H9 (cell line): Measurements from ENCODE around the gene SP140. TPM values are rescaled to one million over a fixed set of nuclear protein-coding genes. Genes with fewer than 3 reads are reported as not detected.

ENCODE experiments used
- DNase-seq: peaks from one replicate; pipeline ENCODE4 v3.0.0-alpha.2; 2017
- H2AFZ ChIP-seq: one replicate; pipeline ENCODE4 v1.6.1; 2013; ENCODE audit warnings: mild to moderate bottlenecking, low read length, control low read depth, moderate library complexity
- H2AK5ac ChIP-seq: 2 replicates; pipeline ENCODE4 v1.6.1; 2013; ENCODE audit warnings: low read length, control low read depth, mixed read lengths; ENCODE audit not compliant: insufficient read length
- H2BK120ac ChIP-seq: one replicate; pipeline ENCODE4 v1.6.1; 2013; ENCODE audit warnings: low read depth, mild to moderate bottlenecking, low read length, control low read depth, inconsistent platforms; ENCODE audit not compliant: poor library complexity, severe bottlenecking
- H2BK12ac ChIP-seq: 2 replicates; pipeline ENCODE4 v1.6.1; 2013; ENCODE audit warnings: low read length, control low read depth, mixed read lengths, low read depth; ENCODE audit not compliant: insufficient read length
- H2BK15ac ChIP-seq: 2 replicates; pipeline ENCODE4 v1.6.1; 2013; ENCODE audit warnings: low read depth, low read length, control low read depth
- H2BK20ac ChIP-seq: one replicate; pipeline ENCODE4 v1.6.1; 2013; ENCODE audit warnings: low read depth, mild to moderate bottlenecking, low read length, control low read depth, inconsistent platforms; ENCODE audit not compliant: poor library complexity, severe bottlenecking
- H2BK5ac ChIP-seq: 2 replicates; pipeline ENCODE4 v1.6.1; 2013; ENCODE audit warnings: low read length, control low read depth, mixed read lengths; ENCODE audit not compliant: insufficient read length
- H3K14ac ChIP-seq: 2 replicates; pipeline ENCODE4 v1.6.1; 2013; ENCODE audit warnings: low read length, control low read depth; ENCODE audit not compliant: insufficient read depth
- H3K18ac ChIP-seq: 2 replicates; pipeline ENCODE4 v1.6.1; 2013; ENCODE audit warnings: low read depth, mild to moderate bottlenecking, mixed read lengths, low read length, control low read depth; ENCODE audit not compliant: insufficient read length
- H3K23ac ChIP-seq: 2 replicates; pipeline ENCODE4 v1.6.1; 2013; ENCODE audit warnings: low read length, control low read depth, mixed read lengths, low read depth; ENCODE audit not compliant: insufficient read length
- H3K23me2 ChIP-seq: 2 replicates; pipeline ENCODE4 v1.6.1; 2013; ENCODE audit warnings: low read depth, mild to moderate bottlenecking, mixed read lengths, low read length, control low read depth; ENCODE audit not compliant: insufficient read length, poor library complexity, severe bottlenecking
- H3K27ac ChIP-seq: 2 replicates; pipeline ENCODE4 v1.5.1; 2013; ENCODE audit warnings: low read length, control low read depth, mixed read lengths, low read depth; ENCODE audit not compliant: insufficient read length
- H3K27me3 ChIP-seq: 2 replicates; pipeline ENCODE4 v1.6.1; 2013; ENCODE audit warnings: low read length, control low read depth, inconsistent platforms; ENCODE audit not compliant: insufficient read depth
- H3K4ac ChIP-seq: 2 replicates; pipeline ENCODE4 v1.6.1; 2013; ENCODE audit warnings: low read depth, mild to moderate bottlenecking, control low read depth, inconsistent platforms, low read length, moderate library complexity
- H3K4me1 ChIP-seq: 2 replicates; pipeline ENCODE4 v1.6.1; 2013; ENCODE audit warnings: low read length, control low read depth, inconsistent platforms; ENCODE audit not compliant: insufficient read depth
- H3K4me2 ChIP-seq: 2 replicates; pipeline ENCODE4 v1.6.1; 2013; ENCODE audit warnings: low read length, control low read depth, mixed read lengths; ENCODE audit not compliant: insufficient read length, insufficient read depth
- H3K56ac ChIP-seq: 2 replicates; pipeline ENCODE4 v1.6.1; 2013; ENCODE audit warnings: low read depth, mild to moderate bottlenecking, mixed read lengths, low read length, control low read depth; ENCODE audit not compliant: insufficient read length
- H3K79me1 ChIP-seq: 2 replicates; pipeline ENCODE4 v1.6.1; 2013; ENCODE audit warnings: low read depth, mild to moderate bottlenecking, moderate library complexity, low read length, control low read depth, inconsistent platforms; ENCODE audit not compliant: insufficient read depth, poor library complexity, severe bottlenecking
- H3K79me2 ChIP-seq: 2 replicates; pipeline ENCODE4 v1.6.1; 2013; ENCODE audit warnings: low read length, control low read depth, inconsistent platforms; ENCODE audit not compliant: insufficient read depth
- H3K9ac ChIP-seq: 2 replicates; pipeline ENCODE4 v1.6.1; 2013; ENCODE audit warnings: low read length, control low read depth, mixed read lengths; ENCODE audit not compliant: insufficient read length; ENCODE audit errors: extremely low read depth
- H3K9me3 ChIP-seq: one replicate; pipeline ENCODE4 v1.6.1; 2013; ENCODE audit warnings: low read depth, low read length, inconsistent platforms; ENCODE audit not compliant: control insufficient read depth
- H3T11ph ChIP-seq: one replicate; pipeline ENCODE4 v1.6.1; 2013; ENCODE audit warnings: mild to moderate bottlenecking, low read length, control low read depth, inconsistent platforms
- H4K20me1 ChIP-seq: one replicate; pipeline ENCODE4 v1.6.1; 2013; ENCODE audit not compliant: control insufficient read depth, insufficient read length, insufficient read depth
- H4K5ac ChIP-seq: 2 replicates; pipeline ENCODE4 v1.6.1; 2013; ENCODE audit warnings: low read depth, mild to moderate bottlenecking, mixed read lengths, low read length, control low read depth; ENCODE audit not compliant: insufficient read length
- H4K8ac ChIP-seq: replicated peaks from 2 replicates; pipeline ENCODE4 v1.6.1; 2013; ENCODE audit warnings: low read length, control low read depth, mixed read lengths, low read depth; ENCODE audit not compliant: insufficient read length
- H4K91ac ChIP-seq: 2 replicates; pipeline ENCODE4 v1.6.1; 2013; ENCODE audit warnings: low read depth, mild to moderate bottlenecking, moderate library complexity, mixed read lengths, low read length, control low read depth; ENCODE audit not compliant: insufficient read length
- H3K27ac Mint-ChIP-seq, 3 experiments: 2 replicates in 2 of 3; 3 replicates in 1 of 3; pipeline ENCODE4 v1.8.0; 2020 to 2021; ENCODE audit warnings: mixed read lengths in 3 of 3, mild to moderate bottlenecking in 1 of 3, moderate library complexity in 1 of 3
- H3K27me3 Mint-ChIP-seq: 2 replicates; pipeline ENCODE4 v1.8.0; 2021; ENCODE audit warnings: low read depth, mild to moderate bottlenecking, moderate library complexity, mixed read lengths
- H3K36me3 Mint-ChIP-seq, 3 experiments: 2 replicates in 2 of 3; 3 replicates in 1 of 3; pipeline ENCODE4 v1.8.0; 2020 to 2021; ENCODE audit warnings: low read depth in 3 of 3, mixed read lengths in 3 of 3; ENCODE audit not compliant: insufficient read depth in 1 of 3
- H3K4me1 Mint-ChIP-seq, 2 experiments: 2 replicates each; pipeline ENCODE4 v1.8.0; 2020; ENCODE audit warnings: mixed read lengths in 2 of 2
- H3K4me3 Mint-ChIP-seq, 2 experiments: 2 replicates in 1 of 2; 3 replicates in 1 of 2; pipeline ENCODE4 v1.8.0; 2020 to 2021; ENCODE audit warnings: mild to moderate bottlenecking in 2 of 2, mixed read lengths in 2 of 2, moderate library complexity in 1 of 2
- H3K9me3 Mint-ChIP-seq, 2 experiments: 2 replicates in 1 of 2; 3 replicates in 1 of 2; pipeline ENCODE4 v1.8.0; 2020; ENCODE audit warnings: mild to moderate bottlenecking in 2 of 2, mixed read lengths in 2 of 2, moderate library complexity in 1 of 2
- CTCF ChIP-seq: fragments of 200-600 bp; sonication (generic); conservative IDR thresholded peaks from 3 replicates; pipeline ENCODE4 v1.8.0; 2021; ENCODE audit warnings: antibody characterized with exemption, mild to moderate bottlenecking
- WGBS: extraction: QIAGEN DNeasy Blood & Tissue Kit; methylation state at CpG from one replicate; pipeline ENCODE4 v1.1.7; 2013; ENCODE audit warnings: missing lambda C conversion rate, low lambda C conversion rate, mixed read lengths; ENCODE audit not compliant: insufficient read length; ENCODE audit errors: extremely low coverage; 5-methylcytosine and 5-hydroxymethylcytosine counted together
- total RNA-seq: library from RNA; stranded (reverse); gene quantifications from 2 replicates; pipeline ENCODE4 v1.2.1, GENCODE V29; 2021

Gene SP140
- total RNA-seq, 1 experiment from 2014 or later: 0.31 TPM

GRCh38 chr2:230258483-230258882 is 32.9 kb downstream of the SP140 start:
- no CpG with 5 or more reads among the region's 4 CpGs for WGBS
- no peaks in the 10 kb centered on the region for H3K9me3 ChIP-seq
- H3K4me1 ChIP-seq: no peaks in the 10 kb centered on the region
- no peak overlapping the region for H4K91ac ChIP-seq
- H3K56ac ChIP-seq: no peak overlapping the region
- H3K4me1 Mint-ChIP-seq: no peaks in the 10 kb centered on the region; a peak in 1 of 4 replicates
- H4K20me1 ChIP-seq: no peaks in the 10 kb centered on the region
- H2BK12ac ChIP-seq: no peak overlapping the region
- H3K79me2 ChIP-seq: no peaks in the 10 kb centered on the region
- no peak for TF ChIP-seq CTCF
- H3K27ac Mint-ChIP-seq: no peak overlapping the region
- no peak overlapping the region for H4K8ac ChIP-seq
- H3K79me1 ChIP-seq: no peaks in the 10 kb centered on the region
- peaks cover 5 to 8% of the 10 kb centered on the region in 2 experiments; a peak in 4 of 5 replicates for H3K9me3 Mint-ChIP-seq
- no peak overlapping the region for H3K14ac ChIP-seq
- H2AK5ac ChIP-seq: no peak overlapping the region
- no peak overlapping the region for H3K4me3 Mint-ChIP-seq
- H2BK15ac ChIP-seq: no peak overlapping the region
- no peak overlapping the region for H3K27ac ChIP-seq
- H2BK20ac ChIP-seq: no peak overlapping the region
- H2AFZ ChIP-seq: no peak overlapping the region
- H2BK5ac ChIP-seq: no peak overlapping the region
- H3K18ac ChIP-seq: no peak overlapping the region
- no peaks in the 10 kb centered on the region for H3K27me3 ChIP-seq
- H3K23ac ChIP-seq: no peak overlapping the region
- DNase-seq: no peak
- H3K27me3 Mint-ChIP-seq: no peaks in the 10 kb centered on the region
- no peak overlapping the region for H2BK120ac ChIP-seq
- no peak overlapping the region for H3T11ph ChIP-seq
- no peak overlapping the region for H3K4me2 ChIP-seq
- no peaks in the 10 kb centered on the region for H3K23me2 ChIP-seq
- peaks cover 0 to 6% (median 0%) of the 10 kb centered on the region in 3 experiments; a peak in 2 of 7 replicates for H3K36me3 Mint-ChIP-seq
- H3K4ac ChIP-seq: no peak overlapping the region
- no peak overlapping the region for H4K5ac ChIP-seq
- no peak overlapping the region for H3K9ac ChIP-seq
